ENCODE measurements around the gene KBTBD12.

The KBTBD12 gene

DNA sequence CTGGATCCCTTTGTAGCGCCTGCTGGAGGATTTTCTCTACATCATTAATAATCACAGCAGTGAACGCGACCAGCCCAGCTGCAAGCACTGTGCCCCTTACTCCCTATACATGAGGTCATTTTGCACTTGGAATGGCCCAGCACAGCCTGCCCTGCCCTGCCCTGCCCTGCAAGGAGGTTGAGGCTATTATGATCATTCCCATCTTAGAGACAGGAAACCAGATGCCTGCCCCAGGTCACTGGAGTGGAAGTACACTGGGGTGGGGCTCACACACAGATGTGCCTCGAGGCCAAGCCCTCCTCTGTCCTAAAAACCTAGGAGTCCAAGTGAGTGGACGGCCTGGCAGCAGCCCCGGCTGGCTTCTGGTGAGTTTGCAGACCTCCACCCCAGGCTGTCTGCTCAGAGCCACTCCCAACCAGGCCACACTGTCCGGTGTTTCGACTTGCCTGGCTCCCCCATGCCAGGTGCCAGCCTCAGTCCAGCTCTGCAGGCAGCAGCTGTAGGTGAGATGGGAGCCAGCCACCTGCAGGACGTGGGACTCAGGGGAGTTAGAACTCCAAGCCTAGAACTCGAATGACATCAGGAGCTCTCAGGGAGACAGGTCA lies 106.8 kb downstream of the KBTBD12 start:
- DNase-seq = no peak

DNA sequence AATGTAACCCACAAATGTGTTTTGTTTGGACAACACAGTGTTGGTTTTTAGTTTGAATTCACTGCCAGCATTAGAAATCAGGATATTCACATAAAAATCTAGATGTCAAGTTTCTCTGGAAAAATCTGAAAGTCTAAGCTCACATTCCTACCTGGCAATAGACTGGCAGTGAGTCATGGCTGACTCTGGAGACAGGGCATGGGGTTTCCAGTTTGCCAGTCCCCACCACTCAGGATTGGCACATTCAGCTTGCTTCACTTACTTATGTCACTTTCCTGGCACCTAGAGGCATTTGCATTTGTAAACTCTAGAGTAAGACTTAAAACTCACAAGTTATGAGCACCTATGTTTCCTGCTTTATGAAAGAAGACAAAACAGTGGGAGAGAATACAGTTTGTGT lies 118.1 kb downstream of the KBTBD12 start:
- DNase-seq = no peak

DNA sequence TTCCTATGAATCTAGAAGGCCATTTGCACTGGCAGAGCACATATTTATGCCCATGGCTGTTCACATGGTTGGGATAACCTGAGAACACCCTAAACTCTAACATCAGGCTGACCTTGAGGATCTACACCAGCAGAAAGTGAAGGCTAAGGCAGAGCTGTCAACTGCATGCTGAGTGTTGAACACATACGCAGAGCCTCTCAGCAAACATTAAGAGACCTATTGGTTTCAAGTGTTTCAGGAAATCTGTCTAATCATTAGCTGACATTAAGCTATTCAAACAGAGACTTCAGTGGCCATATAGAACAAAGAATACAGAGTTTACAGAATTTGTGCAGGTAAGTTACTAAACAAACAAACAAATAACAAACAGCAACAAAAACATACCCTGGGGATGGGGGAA lies 121.1 kb downstream of the KBTBD12 start:
- no peak for DNase-seq

All from bone marrow (tissue), 2 donors.